ENCODE data around the gene CLBA1.

Gene CLBA1

GRCh38 chr14:104968541-104969401 is 16.8 kb upstream of the CLBA1 start:
- DNase-seq = no peak

GRCh38 chr14:104969741-104970230 is 15.8 kb upstream of the CLBA1 start:
- DNase-seq = no peak

- peak; percentile 79 for DNase-seq
Measured at GRCh38 chr14:104970231-104971068, 15.1 kb upstream of the CLBA1 start.

- DNase-seq = no peak
Measured at GRCh38 chr14:104971447-104972240, 13.9 kb upstream of the CLBA1 start.

GRCh38 chr14:104972301-104973134 is 13.1 kb upstream of the CLBA1 start:
- DNase-seq = no peak

GRCh38 chr14:104973135-104973384 is 12.5 kb upstream of the CLBA1 start:
- no peak for DNase-seq

GRCh38 chr14:104973385-104974145 is 12.0 kb upstream of the CLBA1 start:
- peak; percentile 86 for DNase-seq

- no peak for DNase-seq
Measured at GRCh38 chr14:104974146-104974541, 11.4 kb upstream of the CLBA1 start.

GRCh38 chr14:104974665-104975390 is 10.8 kb upstream of the CLBA1 start:
- no peak for DNase-seq

- no peak for DNase-seq
Measured at GRCh38 chr14:104975481-104976197, 9.9 kb upstream of the CLBA1 start.

GRCh38 chr14:104976198-104977007 is 9.2 kb upstream of the CLBA1 start:
- DNase-seq = peak; percentile 85

GRCh38 chr14:104977008-104977680 is 8.4 kb upstream of the CLBA1 start:
- DNase-seq = no peak

- peak; percentile 80 for DNase-seq
Measured at GRCh38 chr14:104977681-104978653, 7.6 kb upstream of the CLBA1 start, which contains the start of gene AHNAK2. TSS of gene AHNAK2 (minus strand) at chr14:104978374. CDS start at chr14:104978237, 137 bp downstream.

GRCh38 chr14:104978746-104979691 is 6.6 kb upstream of the CLBA1 start:
- no peak for DNase-seq

- DNase-seq = no peak
Measured at GRCh38 chr14:104979758-104980610, 5.6 kb upstream of the CLBA1 start.

Measured in right forelimb (tissue), 1 donor.